Nephron (organoid): Measurements from ENCODE around the gene ADORA1.

ENCODE experiments used
- H3K27ac Mint-ChIP-seq, 3 experiments: 2 replicates each; pipeline ENCODE4 v1.8.0; 2020; ENCODE audit warnings: mixed read lengths in 3 of 3, mild to moderate bottlenecking in 2 of 3, moderate library complexity in 1 of 3
- H3K27me3 Mint-ChIP-seq: 2 replicates; pipeline ENCODE4 v1.8.0; 2021; ENCODE audit warnings: low read depth, mild to moderate bottlenecking, moderate library complexity, mixed read lengths
- H3K36me3 Mint-ChIP-seq: 2 replicates; pipeline ENCODE4 v1.8.0; 2020; ENCODE audit warnings: low read depth, mixed read lengths
- H3K4me1 Mint-ChIP-seq: 2 replicates; pipeline ENCODE4 v1.8.0; 2020; ENCODE audit warnings: mixed read lengths
- H3K4me3 Mint-ChIP-seq, 3 experiments: 2 replicates each; pipeline ENCODE4 v1.8.0; 2020; ENCODE audit warnings: mild to moderate bottlenecking in 3 of 3, mixed read lengths in 3 of 3, moderate library complexity in 2 of 3
- H3K9me3 Mint-ChIP-seq: 2 replicates; pipeline ENCODE4 v1.8.0; 2020; ENCODE audit warnings: mixed read lengths
- CTCF ChIP-seq, 3 experiments: fragments of 200-600 bp; sonication (generic); IDR thresholded peaks; one replicate each; pipeline ENCODE4 v1.5.0; 2021; ENCODE audit warnings: antibody characterized with exemption in 3 of 3; ENCODE audit not compliant: unreplicated experiment in 3 of 3

The ADORA1 gene

GRCh38 chr1:203186446-203187303, 59.1 kb downstream of the ADORA1 start, which contains the start of gene CHI3L1:
CHI3L1 (minus strand) TSS chr1:203186704; CDS start chr1:203186623, 81 bp downstream.
- Mint-ChIP-seq H3K9me3 (no peaks in the 10 kb centered on the region), H3K36me3 (no peaks in the 10 kb centered on the region), H3K4me3 (peak within 1 kb of the TSS in 2 of 3 experiments; percentile 8 to 50), H3K27me3 (peaks cover 10% of the 10 kb centered on the region), H3K27ac (peak within 1 kb of the TSS; percentile 59 to 74 (median 73)), H3K4me1 (peaks cover 44% of the 10 kb centered on the region)
- no peak for TF ChIP-seq CTCF (IDR thresholded peaks at IDR 0.05; ENCODE audit: unreplicated experiment in 3 of 3)

- no peak for TF ChIP-seq CTCF (IDR thresholded peaks at IDR 0.05; ENCODE audit: unreplicated experiment in 3 of 3)
- Mint-ChIP-seq H3K36me3 (no peaks in the 10 kb centered on the region), H3K9me3 (no peaks in the 10 kb centered on the region), H3K27ac (peak overlapping the region; percentile 40 to 71 (median 59)), H3K27me3 (peaks cover 5% of the 10 kb centered on the region), H3K4me3 (no peak overlapping the region), H3K4me1 (peaks cover 38% of the 10 kb centered on the region)
Measured at GRCh38 chr1:203187304-203187685, 59.8 kb downstream of the ADORA1 start.

- H3K36me3 Mint-ChIP-seq: no peaks in the 10 kb centered on the region
- H3K4me3 Mint-ChIP-seq: no peak overlapping the region
- peaks cover 5% of the 10 kb centered on the region for H3K27me3 Mint-ChIP-seq
- peaks cover 38% of the 10 kb centered on the region for H3K4me1 Mint-ChIP-seq
- no peak for TF ChIP-seq CTCF (IDR thresholded peaks at IDR 0.05; ENCODE audit: unreplicated experiment in 3 of 3)
- H3K27ac Mint-ChIP-seq: peak overlapping the region; percentile 40 to 71 (median 59)
- no peaks in the 10 kb centered on the region for H3K9me3 Mint-ChIP-seq
Measured at GRCh38 chr1:203187689-203188264, 60.3 kb downstream of the ADORA1 start.

- TF ChIP-seq CTCF (IDR thresholded peaks at IDR 0.05; ENCODE audit: unreplicated experiment in 3 of 3): no peak
- H3K4me1 Mint-ChIP-seq: peaks cover 38% of the 10 kb centered on the region
- peaks cover 5% of the 10 kb centered on the region for H3K27me3 Mint-ChIP-seq
- H3K9me3 Mint-ChIP-seq: no peaks in the 10 kb centered on the region
- no peak overlapping the region for H3K4me3 Mint-ChIP-seq
- H3K36me3 Mint-ChIP-seq: no peaks in the 10 kb centered on the region
- peak overlapping the region in 1 of 3 experiments; percentile 49 for H3K27ac Mint-ChIP-seq
Measured at GRCh38 chr1:203188686-203189232, 61.2 kb downstream of the ADORA1 start.

- H3K9me3 Mint-ChIP-seq: no peaks in the 10 kb centered on the region
- no peak for TF ChIP-seq CTCF (IDR thresholded peaks at IDR 0.05; ENCODE audit: unreplicated experiment in 3 of 3)
- no peak overlapping the region for H3K4me3 Mint-ChIP-seq
- peaks cover 38% of the 10 kb centered on the region for H3K4me1 Mint-ChIP-seq
- no peaks in the 10 kb centered on the region for H3K36me3 Mint-ChIP-seq
- no peak overlapping the region for H3K27ac Mint-ChIP-seq
- H3K27me3 Mint-ChIP-seq: peaks cover 5% of the 10 kb centered on the region
Measured at GRCh38 chr1:203189951-203190352, 62.4 kb downstream of the ADORA1 start.
